AG04450 (cell line): ENCODE results near the gene ADARB2. TPM values are rescaled to one million over a fixed set of nuclear protein-coding genes. Genes with fewer than 3 reads are reported as not detected.

ENCODE experiments used
- CTCF ChIA-PET: fragments of 300-600, 350-600 bp; formaldehyde crosslinking; extraction: SDS; loops from one replicate; lab custom pipeline; 2022; ENCODE audit warnings: antibody characterized with exemption, inconsistent platforms; lab: Charles Lee
- POLR2A ChIA-PET: fragments of 350-600 bp; formaldehyde crosslinking; extraction: SDS; loops from one replicate; lab custom pipeline; 2021; ENCODE audit warnings: antibody characterized with exemption, inconsistent platforms; lab: Yijun Ruan, JAX
- DNase-seq: peaks from one replicate; pipeline ENCODE4 v3.0.0-alpha.2; 2011; ENCODE audit warnings: low read depth, low spot score
- H3K27ac ChIP-seq: one replicate; pipeline ENCODE4 v1.5.1; 2012; ENCODE audit warnings: low read depth, low read length, control low read depth
- H3K27me3 ChIP-seq: one replicate; pipeline ENCODE4 v1.6.0; 2012; ENCODE audit warnings: low read length; ENCODE audit not compliant: control insufficient read depth, insufficient read depth
- H3K4me3 ChIP-seq: 2 replicates; pipeline ENCODE4 v1.5.1; 2011; ENCODE audit warnings: mild to moderate bottlenecking, low read depth, low read length, control low read depth
- H3K9me3 ChIP-seq: 2 replicates; pipeline ENCODE4 v1.5.1; 2012; ENCODE audit warnings: low read length; ENCODE audit not compliant: control insufficient read depth, insufficient read depth
- CTCF ChIP-seq: IDR thresholded peaks from 2 replicates; pipeline ENCODE4 v1.5.1; 2011; ENCODE audit warnings: low read depth, low read length, control low read depth, inconsistent platforms
- polyA plus RNA-seq: library from polyadenylated mRNA; depleted of rRNA; stranded (reverse); fragments of >200 nt; gene quantifications from 2 replicates; pipeline ENCODE4 v1.2.3, GENCODE V29; 2011

ADARB2 gene
- polyA plus RNA-seq, 1 experiment, result not detected

- peaks cover 10% of the 10 kb centered on the region for H3K27me3 ChIP-seq
- no peak for DNase-seq
- peaks cover 11% of the 10 kb centered on the region for H3K9me3 ChIP-seq
- ChIA-PET POLR2A (no interaction called here), CTCF (no interaction called here)
- TF ChIP-seq CTCF, result no peak
- H3K4me3 ChIP-seq, result no peak overlapping the region
- no peak overlapping the region for H3K27ac ChIP-seq
Observed at GRCh38 chr10:1151076-1152033, 586.0 kb downstream of the ADARB2 start.

GRCh38 chr10:1150638-1150955, 586.7 kb downstream of the ADARB2 start:
- TF ChIP-seq CTCF, result no peak
- ChIA-PET POLR2A (no interaction called here), CTCF (no interaction called here)
- Histone ChIP-seq H3K4me3 (no peak overlapping the region), H3K27me3 (peaks cover 10% of the 10 kb centered on the region), H3K9me3 (peaks cover 13% of the 10 kb centered on the region), H3K27ac (no peak overlapping the region)
- no peak for DNase-seq

GRCh38 chr10:1149793-1150637, 587.3 kb downstream of the ADARB2 start:
- Histone ChIP-seq H3K27me3 (peaks cover 10% of the 10 kb centered on the region), H3K4me3 (no peak overlapping the region), H3K27ac (no peak overlapping the region), H3K9me3 (peaks cover 13% of the 10 kb centered on the region)
- no peak for DNase-seq
- TF ChIP-seq CTCF, result no peak
- POLR2A ChIA-PET, result no interaction called here
- CTCF ChIA-PET, result no interaction called here

GRCh38 chr10:1148855-1149605, 588.3 kb downstream of the ADARB2 start:
- H3K27ac ChIP-seq, result no peak overlapping the region
- H3K4me3 ChIP-seq, result no peak overlapping the region
- no peak for DNase-seq
- TF ChIP-seq CTCF, result no peak
- peaks cover 13% of the 10 kb centered on the region for H3K9me3 ChIP-seq
- ChIA-PET POLR2A (no interaction called here), CTCF (no interaction called here)
- H3K27me3 ChIP-seq, result peaks cover 5% of the 10 kb centered on the region
